Stimulated activated CD4-positive, alpha-beta T cell treated with anti-CD3 and anti-CD28 coated beads, TNF-alpha, amount 100 ng/mL, for 48 hours (primary cell): ENCODE results near the gene IL31RA.

ENCODE experiments used
- DNase-seq, 3 donors: peaks; one replicate each; pipeline ENCODE4 v3.0.0-alpha.2; 2020; ENCODE audit warnings: low read depth in 3 of 3

Gene IL31RA

DNA sequence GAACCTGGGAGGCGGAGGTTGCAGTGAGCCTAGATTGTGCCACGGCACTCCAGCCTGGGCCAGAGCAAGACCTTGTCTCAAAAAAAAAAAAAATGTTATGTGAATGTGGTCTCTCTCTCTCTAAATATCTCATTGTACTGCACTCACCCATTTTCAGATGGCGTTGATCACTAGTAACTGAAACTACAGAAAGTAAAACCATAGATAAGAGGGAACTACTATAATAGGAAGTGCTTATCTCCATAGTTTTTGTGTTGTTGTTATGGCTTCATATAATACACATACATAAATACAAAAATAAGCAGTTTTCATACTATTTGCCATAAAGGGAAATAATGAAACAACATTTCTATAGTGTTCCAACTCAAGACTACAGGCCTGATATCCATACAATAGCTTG is 9.1 kb downstream of the IL31RA start:
- DNase-seq = no peak

- DNase-seq = no peak
Observed at GRCh38 chr5:55860709-55861108, 9.6 kb downstream of the IL31RA start.

GRCh38 chr5:55864606-55865541 is 13.7 kb downstream of the IL31RA start:
- DNase-seq = no peak

GRCh38 chr5:55865831-55866230 is 14.7 kb downstream of the IL31RA start:
- DNase-seq = no peak

GRCh38 chr5:55866485-55866884 is 15.3 kb downstream of the IL31RA start:
- DNase-seq = no peak

GRCh38 chr5:55866934-55867333 is 15.8 kb downstream of the IL31RA start:
- no peak for DNase-seq

- DNase-seq = peak; percentile 32 to 49 (median 33)
Observed at GRCh38 chr5:55868846-55869245, 17.7 kb downstream of the IL31RA start.

DNA sequence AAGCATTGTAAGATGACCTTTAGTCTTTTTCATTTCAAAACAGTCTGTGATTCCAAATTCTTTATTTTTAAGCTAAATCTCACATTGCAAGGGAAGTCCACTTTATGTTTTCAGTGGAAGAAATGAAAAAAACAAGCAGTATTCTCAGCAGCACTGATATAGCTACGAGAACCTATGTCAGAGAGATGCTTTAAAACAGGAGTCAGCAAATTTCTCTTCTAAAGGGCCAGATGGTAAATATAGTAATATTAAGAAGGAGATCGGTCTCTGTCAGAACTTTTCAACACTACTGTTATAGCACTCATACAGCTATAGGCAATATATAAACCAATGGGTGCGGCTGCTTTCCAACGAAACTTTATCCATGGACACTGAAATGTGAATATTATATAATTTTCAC is 18.7 kb downstream of the IL31RA start:
- DNase-seq = no peak

- DNase-seq = no peak
Observed at GRCh38 chr5:55873234-55873633, 22.1 kb downstream of the IL31RA start.

GRCh38 chr5:55877655-55878054 is 26.5 kb downstream of the IL31RA start:
- no peak for DNase-seq

GRCh38 chr5:55880453-55880852 is 29.3 kb downstream of the IL31RA start:
- no peak for DNase-seq

GRCh38 chr5:55885359-55885758 is 34.2 kb downstream of the IL31RA start:
- no peak for DNase-seq

GRCh38 chr5:55888205-55888604 is 37.0 kb downstream of the IL31RA start:
- no peak for DNase-seq

- no peak for DNase-seq
Observed at GRCh38 chr5:55892479-55892878, 41.3 kb downstream of the IL31RA start.

DNA sequence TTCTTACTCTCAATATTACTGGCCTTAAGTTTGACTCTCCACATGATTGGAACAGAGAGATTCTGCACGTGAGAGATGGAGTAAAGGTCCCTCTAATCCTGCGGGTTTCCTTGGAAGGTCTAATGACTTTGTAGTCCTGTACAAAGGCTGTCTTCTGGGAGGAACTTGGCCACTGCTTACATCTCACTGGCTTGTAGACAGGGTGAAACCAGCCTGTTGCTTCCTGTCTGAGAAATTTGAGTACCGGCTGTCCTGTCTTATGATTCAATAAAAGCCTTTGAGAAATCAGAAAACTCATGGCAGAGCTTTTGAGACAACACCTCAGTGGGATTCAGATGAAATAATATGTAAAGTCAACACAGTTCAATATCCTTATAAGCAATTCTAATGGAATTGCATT is 43.0 kb downstream of the IL31RA start:
- DNase-seq = no peak

DNA sequence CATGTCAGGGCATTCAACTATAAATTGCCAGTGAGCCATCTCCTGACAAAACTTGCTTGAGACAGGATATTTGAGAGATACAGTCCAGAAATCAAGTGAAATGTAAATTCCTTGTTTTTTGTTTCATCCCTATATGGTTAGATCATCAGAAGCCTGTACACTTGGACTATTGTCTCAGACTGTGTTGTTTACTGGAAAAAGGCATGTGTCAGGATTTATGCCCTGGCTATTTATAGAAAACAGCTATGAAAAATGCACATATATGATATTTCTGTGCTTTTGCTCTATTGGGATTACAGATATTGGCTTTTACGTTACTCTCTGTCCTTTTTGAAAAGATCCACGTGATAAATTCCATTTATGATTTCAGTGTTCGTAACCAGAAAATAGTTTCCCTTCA is 44.2 kb downstream of the IL31RA start:
- no peak for DNase-seq

- DNase-seq = no peak
Observed at GRCh38 chr5:55896238-55896637, 45.1 kb downstream of the IL31RA start.

DNA sequence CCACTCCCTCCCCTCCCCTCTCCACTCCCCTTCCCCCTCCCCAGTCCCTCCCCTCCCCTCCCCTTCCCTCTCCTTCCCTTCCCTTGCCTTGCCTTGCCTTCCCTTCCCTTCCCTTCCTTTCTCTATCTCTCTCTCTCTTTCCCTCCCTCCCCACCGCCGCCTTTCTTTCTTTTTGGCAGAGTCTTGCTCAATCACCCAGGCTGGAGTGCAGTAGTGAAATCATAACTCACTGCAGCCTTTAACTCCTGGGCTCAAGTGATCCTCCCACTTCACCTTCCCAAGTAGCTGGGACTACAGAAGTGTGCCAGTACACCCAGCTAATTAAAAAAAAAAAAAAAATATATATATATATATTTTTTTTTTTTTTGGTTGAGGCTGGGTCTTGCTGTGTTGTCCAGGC is 45.5 kb downstream of the IL31RA start:
- DNase-seq = no peak

GRCh38 chr5:55897206-55897894 is 46.2 kb downstream of the IL31RA start:
- no peak for DNase-seq

- peak in 1 of 3 donors; percentile 14 for DNase-seq
Observed at GRCh38 chr5:55897905-55898304, 46.7 kb downstream of the IL31RA start.

DNA sequence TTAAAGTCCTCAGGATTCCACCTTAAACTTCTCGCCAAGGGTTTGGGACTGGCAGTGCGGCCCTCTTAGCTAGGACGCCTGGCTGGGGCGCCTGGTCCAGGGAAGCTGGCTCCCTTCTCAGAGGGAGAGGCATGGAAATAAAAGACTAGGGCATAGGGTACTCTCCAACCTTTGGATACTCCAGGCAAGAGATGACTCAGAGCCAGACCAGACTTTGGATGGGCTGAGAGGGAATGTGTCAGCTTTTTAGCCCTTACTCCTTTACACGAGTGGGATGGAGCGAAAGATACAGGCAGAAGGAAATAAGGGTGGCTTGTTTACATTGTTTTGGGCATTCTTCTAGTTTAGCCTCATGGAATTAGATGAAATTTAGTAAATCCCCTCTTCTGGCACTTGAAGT is 48.2 kb downstream of the IL31RA start:
- DNase-seq = no peak

- DNase-seq = no peak
Observed at GRCh38 chr5:55900068-55900467, 48.9 kb downstream of the IL31RA start.

- no peak for DNase-seq
Observed at GRCh38 chr5:55900776-55901175, 49.6 kb downstream of the IL31RA start.
